GM12872 (cell line): ENCODE measurements around the gene ZNF747.

Experiments used
- CTCF ChIP-seq: IDR thresholded peaks from 3 replicates; pipeline ENCODE4 v1.5.1; 2011; ENCODE audit warnings: low read depth, mild to moderate bottlenecking, low read length, moderate library complexity; ENCODE audit not compliant: insufficient read depth

The ZNF747 gene

GRCh38 chr16:30569746-30570635 is 35.3 kb upstream of the ZNF747 start:
- TF ChIP-seq CTCF = no peak

DNA sequence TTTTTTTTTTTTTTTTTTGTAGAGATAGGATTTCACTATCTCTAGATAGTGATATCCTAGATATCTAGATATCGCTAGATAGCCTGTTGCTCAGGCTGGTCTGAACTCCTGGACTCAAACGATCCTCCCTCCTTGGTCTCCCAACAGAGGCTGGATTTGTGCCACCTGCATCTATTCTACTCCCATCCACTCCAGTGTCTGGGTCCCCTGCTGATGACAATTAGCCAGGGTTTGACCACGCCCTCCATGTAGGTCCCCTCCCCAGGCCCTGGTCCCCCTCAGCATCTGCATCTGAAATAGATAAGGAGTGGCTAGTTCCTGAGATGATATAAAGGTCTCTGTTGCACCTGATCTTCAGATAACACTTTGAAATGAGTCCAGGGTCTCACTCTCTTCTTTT is 34.6 kb upstream of the ZNF747 start:
- TF ChIP-seq CTCF = no peak

DNA sequence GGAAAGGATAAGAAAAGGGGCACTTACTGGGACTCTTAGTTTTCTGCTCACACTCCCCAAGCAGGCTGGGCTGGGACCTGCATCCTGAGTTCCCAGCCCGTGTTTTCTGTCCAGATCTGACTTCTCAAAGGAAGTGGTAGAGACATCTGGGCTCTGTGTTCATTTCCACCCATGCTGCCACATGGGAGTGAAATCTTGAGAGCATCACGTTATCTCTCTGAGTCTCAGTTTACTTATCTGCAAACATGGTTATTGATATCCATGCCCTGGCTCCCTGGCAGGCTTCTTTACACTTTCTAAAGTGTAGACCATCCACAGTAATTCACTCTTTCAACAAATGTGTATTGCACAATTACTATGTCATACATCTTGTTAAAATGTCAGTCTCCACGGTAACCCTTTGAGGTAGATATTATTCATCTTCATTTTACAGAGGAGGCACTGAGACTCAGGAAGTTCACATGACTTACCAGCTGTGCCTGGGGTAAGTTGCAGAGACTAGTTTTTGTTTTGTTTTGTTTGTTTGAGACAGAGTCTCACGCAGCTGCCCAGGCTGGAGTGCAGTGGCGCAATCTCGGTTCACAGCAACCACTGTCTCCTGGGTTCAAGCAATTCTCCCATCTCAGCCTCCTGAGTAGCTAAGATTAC is 33.5 kb upstream of the ZNF747 start:
- TF ChIP-seq CTCF = no peak

DNA sequence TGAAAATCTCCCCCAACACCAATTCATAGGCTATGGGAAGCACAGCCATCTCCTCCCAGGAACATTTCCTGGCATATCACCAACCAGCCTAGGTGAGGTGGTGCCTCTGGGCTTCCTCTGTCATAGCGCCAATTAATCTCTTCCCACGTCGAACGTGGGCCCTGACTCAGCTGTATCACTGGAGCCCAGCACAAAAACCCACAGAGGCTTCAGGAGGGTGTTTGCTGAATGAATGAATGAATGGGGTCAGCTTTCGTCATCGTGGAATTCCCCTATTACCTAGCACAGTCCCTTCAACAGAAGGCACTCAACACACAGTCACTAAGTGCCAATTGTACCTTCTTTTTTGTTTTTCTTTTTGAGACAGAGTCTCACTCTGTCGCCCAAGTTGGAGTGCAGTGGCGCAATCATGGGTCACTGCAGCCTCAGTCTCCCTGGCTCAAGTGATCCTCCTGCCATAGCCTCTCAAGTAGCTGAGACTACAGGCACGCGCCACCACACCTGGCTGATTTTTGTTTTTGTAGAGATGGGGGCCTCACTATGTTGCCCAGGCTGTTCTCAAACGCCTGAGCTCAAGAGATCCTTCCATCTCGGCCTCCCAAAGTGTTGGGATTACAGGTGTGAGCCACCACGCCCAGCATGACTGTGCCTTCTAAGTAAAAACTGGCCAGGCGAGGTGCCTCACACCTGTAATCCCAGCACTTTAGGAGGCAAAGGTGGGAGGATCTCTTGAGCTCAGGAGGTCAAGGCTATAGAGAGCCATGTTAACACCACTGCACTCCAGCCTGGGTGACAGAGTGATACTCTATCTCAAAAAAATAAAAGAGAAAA is 32.7 kb upstream of the ZNF747 start:
- no peak for TF ChIP-seq CTCF

DNA sequence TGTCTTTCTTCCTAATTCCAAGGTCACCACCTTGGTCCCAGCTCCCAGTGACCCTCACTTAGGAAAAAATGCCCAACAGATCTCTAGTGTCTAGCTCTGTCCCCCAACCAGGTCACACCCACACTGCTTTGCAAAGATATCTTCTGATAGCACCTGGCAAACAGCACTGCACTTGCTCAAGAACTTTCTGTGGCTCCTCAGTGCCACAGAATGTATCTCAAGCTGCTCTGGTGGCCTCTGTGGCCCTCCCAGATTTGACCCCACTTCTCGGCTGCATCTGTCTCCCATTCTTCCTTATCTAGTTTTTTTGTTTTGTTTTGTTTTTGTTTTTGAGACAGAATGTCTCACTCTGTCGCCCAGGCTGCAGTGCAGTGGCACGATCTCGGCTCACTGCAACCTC is 31.9 kb upstream of the ZNF747 start:
- no peak for TF ChIP-seq CTCF

DNA sequence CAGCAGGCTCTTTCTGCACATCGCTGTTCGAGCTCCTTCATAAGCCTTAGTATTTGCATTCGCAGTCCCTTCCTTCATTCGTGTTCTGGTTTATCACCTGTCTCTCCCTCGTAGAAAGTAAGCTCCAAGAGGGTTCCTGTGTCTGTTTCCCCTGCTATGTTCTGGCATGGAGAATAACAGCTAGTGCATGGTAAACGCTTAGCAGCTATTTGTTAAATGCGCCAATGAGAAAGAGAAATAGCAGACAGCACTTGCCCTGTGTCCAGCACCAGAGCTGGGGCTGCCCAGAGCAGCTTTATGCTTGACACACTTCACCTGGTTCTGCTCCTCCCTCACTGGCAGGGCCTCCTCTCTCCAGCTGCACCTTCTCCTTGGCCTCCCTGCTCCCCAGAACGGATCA is 31.3 kb upstream of the ZNF747 start:
- no peak for TF ChIP-seq CTCF

GRCh38 chr16:30565526-30565925 is 30.9 kb upstream of the ZNF747 start:
- no peak for TF ChIP-seq CTCF
